Activated CD8-positive, alpha-beta T cell treated with anti-CD3 and anti-CD28 coated beads for 36 hours (primary cell): ENCODE measurements around the gene UGT1A3. TPM values are rescaled to one million over a fixed set of nuclear protein-coding genes. Genes with fewer than 3 reads are reported as not detected.

Source experiments
- ATAC-seq: fragments of 200-7000 bp; cut with Tn5 transposase; one replicate; pipeline ENCODE4 v1.10.0; 2021; ENCODE audit warnings: mild to moderate bottlenecking, moderate library complexity
- CTCF ChIA-PET: fragments of 350-600 bp; sonication (Branson Sonifier 250); formaldehyde crosslinking; loops from one replicate; lab custom pipeline; 2021; ENCODE audit warnings: antibody characterized with exemption; lab: Charles Lee
- POLR2A ChIA-PET: fragments of 350-600 bp; sonication (Branson Sonifier 250); formaldehyde crosslinking; loops from one replicate; lab custom pipeline; 2021; ENCODE audit warnings: antibody characterized with exemption; lab: Charles Lee
- DNase-seq: peaks from one replicate; pipeline ENCODE4 v3.0.0-alpha.2; 2020
- H3K27ac Mint-ChIP-seq: one replicate; pipeline ENCODE4 v1.8.0; 2021; ENCODE audit warnings: mild to moderate bottlenecking, mixed read lengths
- H3K27me3 Mint-ChIP-seq: one replicate; pipeline ENCODE4 v1.8.0; 2021; ENCODE audit warnings: mixed read lengths
- H3K36me3 Mint-ChIP-seq: one replicate; pipeline ENCODE4 v1.8.0; 2021; ENCODE audit warnings: low read depth, mixed read lengths
- H3K4me1 Mint-ChIP-seq: one replicate; pipeline ENCODE4 v1.8.0; 2021; ENCODE audit warnings: low read depth, mixed read lengths
- H3K4me3 Mint-ChIP-seq: one replicate; pipeline ENCODE4 v1.8.0; 2021; ENCODE audit warnings: mild to moderate bottlenecking, moderate library complexity, mixed read lengths
- H3K9me3 Mint-ChIP-seq: one replicate; pipeline ENCODE4 v1.8.0; 2021; ENCODE audit warnings: mixed read lengths
- intact Hi-C: fragments of 100-400 bp; cut with micrococcal nuclease; formaldehyde crosslinking; loops from one replicate; pipeline ENCODE4 v1.10.0; 2022
- total RNA-seq, 2 experiments: library from RNA; stranded (reverse); gene quantifications; one replicate each; pipeline ENCODE4 v1.2.3, GENCODE V29; 2021
- TF ChIP-seq, protein P1 (sequence below): fragments of 200-600 bp; IDR thresholded peaks from one replicate; pipeline ENCODE4 v1.8.0; 2022; ENCODE audit warnings: antibody characterized with exemption, mild to moderate bottlenecking

The UGT1A3 gene
- total RNA-seq, 2 experiments from 2014 or later, result not detected

DNA sequence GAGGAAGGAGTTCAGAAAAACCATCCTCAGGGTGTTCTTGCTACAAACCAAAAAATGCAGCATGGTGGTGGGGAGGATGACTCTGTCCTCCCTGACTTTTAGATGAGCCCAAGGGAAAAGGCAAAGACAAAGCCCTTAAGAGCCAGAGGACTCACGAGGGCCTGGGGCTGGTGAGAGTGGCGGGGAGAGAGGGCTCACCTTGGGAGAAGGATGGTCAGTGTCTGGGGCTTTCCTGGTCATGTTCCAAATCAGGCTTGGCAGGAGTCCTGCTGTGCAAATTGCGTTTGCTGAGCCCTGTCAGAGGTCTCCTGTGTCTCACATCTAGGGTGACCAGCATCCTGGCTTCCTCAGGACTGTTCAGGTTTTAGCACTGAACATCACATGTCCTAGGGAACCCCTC lies 35.9 kb downstream of the UGT1A3 start:
- no peaks in the 10 kb centered on the region for H3K4me1 Mint-ChIP-seq
- ChIA-PET POLR2A (no interaction called here), CTCF (no interaction called here)

DNA sequence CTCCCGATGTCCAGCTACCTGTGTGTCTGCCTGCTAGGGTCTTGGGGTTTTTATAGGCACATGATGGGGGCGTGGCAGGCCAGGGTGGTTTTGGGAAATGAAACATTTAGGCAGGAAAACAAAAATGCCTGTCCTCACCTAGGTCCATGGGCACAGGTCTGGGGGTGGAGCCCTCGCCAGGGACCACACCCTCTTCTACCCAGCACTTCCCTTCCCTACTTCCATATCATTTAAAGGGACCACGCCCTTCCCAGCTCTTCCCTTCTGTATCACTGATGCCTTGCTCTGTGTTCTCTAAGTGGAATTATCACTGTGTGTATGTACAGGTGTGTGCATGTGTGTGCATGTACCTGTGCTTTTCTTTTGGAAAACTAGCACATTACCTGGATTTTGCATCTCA lies 37.6 kb downstream of the UGT1A3 start:
- no peak for DNase-seq
- Mint-ChIP-seq H3K4me3 (no peak overlapping the region), H3K4me1 (no peaks in the 10 kb centered on the region), H3K36me3 (no peaks in the 10 kb centered on the region), H3K9me3 (no peaks in the 10 kb centered on the region), H3K27ac (no peak overlapping the region), H3K27me3 (peaks cover 17% of the 10 kb centered on the region)
- POLR2A ChIA-PET, result no interaction called here
- CTCF ChIA-PET, result no interaction called here
- TF ChIP-seq, protein P1, sequence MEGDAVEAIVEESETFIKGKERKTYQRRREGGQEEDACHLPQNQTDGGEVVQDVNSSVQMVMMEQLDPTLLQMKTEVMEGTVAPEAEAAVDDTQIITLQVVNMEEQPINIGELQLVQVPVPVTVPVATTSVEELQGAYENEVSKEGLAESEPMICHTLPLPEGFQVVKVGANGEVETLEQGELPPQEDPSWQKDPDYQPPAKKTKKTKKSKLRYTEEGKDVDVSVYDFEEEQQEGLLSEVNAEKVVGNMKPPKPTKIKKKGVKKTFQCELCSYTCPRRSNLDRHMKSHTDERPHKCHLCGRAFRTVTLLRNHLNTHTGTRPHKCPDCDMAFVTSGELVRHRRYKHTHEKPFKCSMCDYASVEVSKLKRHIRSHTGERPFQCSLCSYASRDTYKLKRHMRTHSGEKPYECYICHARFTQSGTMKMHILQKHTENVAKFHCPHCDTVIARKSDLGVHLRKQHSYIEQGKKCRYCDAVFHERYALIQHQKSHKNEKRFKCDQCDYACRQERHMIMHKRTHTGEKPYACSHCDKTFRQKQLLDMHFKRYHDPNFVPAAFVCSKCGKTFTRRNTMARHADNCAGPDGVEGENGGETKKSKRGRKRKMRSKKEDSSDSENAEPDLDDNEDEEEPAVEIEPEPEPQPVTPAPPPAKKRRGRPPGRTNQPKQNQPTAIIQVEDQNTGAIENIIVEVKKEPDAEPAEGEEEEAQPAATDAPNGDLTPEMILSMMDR, result no peak
- ATAC-seq, result no peak
- intact Hi-C loops, result no loop called here

More for the DNA sequence above, 35.9 kb downstream of the UGT1A3 start:
- Mint-ChIP-seq H3K4me3 (no peak overlapping the region), H3K36me3 (no peaks in the 10 kb centered on the region), H3K9me3 (no peaks in the 10 kb centered on the region), H3K27ac (no peak overlapping the region), H3K27me3 (peaks cover 17% of the 10 kb centered on the region)
- intact Hi-C loops, result no loop called here
- ATAC-seq (no peak), DNase-seq (no peak)
- TF ChIP-seq, protein P1, result no peak

DNA sequence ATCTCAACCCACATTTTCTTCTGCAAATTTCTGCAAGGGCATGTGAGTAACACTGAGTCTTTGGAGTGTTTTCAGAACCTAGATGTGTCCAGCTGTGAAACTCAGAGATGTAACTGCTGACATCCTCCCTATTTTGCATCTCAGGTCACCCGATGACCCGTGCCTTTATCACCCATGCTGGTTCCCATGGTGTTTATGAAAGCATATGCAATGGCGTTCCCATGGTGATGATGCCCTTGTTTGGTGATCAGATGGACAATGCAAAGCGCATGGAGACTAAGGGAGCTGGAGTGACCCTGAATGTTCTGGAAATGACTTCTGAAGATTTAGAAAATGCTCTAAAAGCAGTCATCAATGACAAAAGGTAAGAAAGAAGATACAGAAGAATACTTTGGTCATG lies 39.2 kb downstream of the UGT1A3 start:
- DNase-seq (no peak), ATAC-seq (no peak)
- Mint-ChIP-seq H3K27ac (no peak overlapping the region), H3K4me1 (no peaks in the 10 kb centered on the region), H3K27me3 (peaks cover 17% of the 10 kb centered on the region), H3K36me3 (no peaks in the 10 kb centered on the region), H3K9me3 (no peaks in the 10 kb centered on the region), H3K4me3 (no peak overlapping the region)
- intact Hi-C loops, result no loop called here
- ChIA-PET POLR2A (no interaction called here), CTCF (no interaction called here)
- TF ChIP-seq, protein P1, result no peak

DNA sequence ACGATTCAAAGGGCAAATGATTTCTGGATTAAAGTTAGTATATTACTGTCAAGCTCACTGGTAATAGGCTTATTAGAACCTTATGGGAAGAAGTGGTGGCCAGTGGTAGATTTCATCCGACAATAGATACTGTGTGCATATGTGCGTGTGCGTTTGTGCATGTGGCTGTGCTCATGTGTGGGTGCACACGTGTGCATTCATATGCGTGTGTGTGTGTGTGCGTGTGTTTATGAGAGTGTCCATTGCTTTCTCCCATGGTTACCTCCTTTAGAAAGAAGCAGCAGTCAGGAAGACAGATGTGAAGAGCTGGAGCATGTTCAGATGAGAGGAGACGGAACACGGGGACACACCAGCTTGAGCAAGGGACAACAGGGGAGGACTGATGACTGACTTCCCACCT lies 40.4 kb downstream of the UGT1A3 start:
- Mint-ChIP-seq H3K9me3 (no peaks in the 10 kb centered on the region), H3K4me1 (no peaks in the 10 kb centered on the region), H3K4me3 (no peak overlapping the region), H3K27ac (no peak overlapping the region), H3K27me3 (peaks cover 13% of the 10 kb centered on the region), H3K36me3 (no peaks in the 10 kb centered on the region)
- intact Hi-C loops, result no loop called here
- ChIA-PET POLR2A (no interaction called here), CTCF (no interaction called here)
- DNase-seq, result no peak
- ATAC-seq, result no peak
- TF ChIP-seq, protein P1, result no peak

DNA sequence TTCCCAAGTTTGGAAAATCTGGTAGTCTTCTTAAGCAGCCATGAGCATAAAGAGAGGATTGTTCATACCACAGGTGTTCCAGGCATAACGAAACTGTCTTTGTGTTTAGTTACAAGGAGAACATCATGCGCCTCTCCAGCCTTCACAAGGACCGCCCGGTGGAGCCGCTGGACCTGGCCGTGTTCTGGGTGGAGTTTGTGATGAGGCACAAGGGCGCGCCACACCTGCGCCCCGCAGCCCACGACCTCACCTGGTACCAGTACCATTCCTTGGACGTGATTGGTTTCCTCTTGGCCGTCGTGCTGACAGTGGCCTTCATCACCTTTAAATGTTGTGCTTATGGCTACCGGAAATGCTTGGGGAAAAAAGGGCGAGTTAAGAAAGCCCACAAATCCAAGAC lies 43.3 kb downstream of the UGT1A3 start:
- Mint-ChIP-seq H3K4me3 (no peak overlapping the region), H3K9me3 (peaks cover 4% of the 10 kb centered on the region), H3K27ac (no peak overlapping the region), H3K27me3 (peaks cover 14% of the 10 kb centered on the region), H3K4me1 (no peaks in the 10 kb centered on the region), H3K36me3 (no peaks in the 10 kb centered on the region)
- no peak for ATAC-seq
- ChIA-PET POLR2A (no interaction called here), CTCF (no interaction called here)
- no peak for DNase-seq
- TF ChIP-seq, protein P1, result no peak
- intact Hi-C loops, result no loop called here
